ENCODE data around the gene SORBS2.

- no peak for TF ChIP-seq EZH2 (IDR thresholded peaks at IDR 0.05; ENCODE audit: insufficient read depth, poor library complexity, severe bottlenecking)
- TF ChIP-seq EZH2phosphoT487 (IDR thresholded peaks at IDR 0.05; ENCODE audit: insufficient read depth, low read depth), result no peak
Observed at GRCh38 chr4:185819144-185819543, 7.2 kb upstream of the SORBS2 start.

All from GM23248 (cell line).